ENCODE results near the gene CTRB1. TPM values are rescaled to one million over a fixed set of nuclear protein-coding genes. Genes with fewer than 3 reads are reported as not detected.
A peak's percentile ranks its signal among the peaks of the same experiment; 100 is the strongest.

Gene CTRB1
- total RNA-seq, 1 donor from 2014 or later, result not detected

GRCh38 chr16:75243667-75244224 is 25.0 kb downstream of the CTRB1 start:
- Mint-ChIP-seq H3K4me3 (no peak overlapping the region), H3K27me3 (ENCODE audit: low read depth) (no peaks in the 10 kb centered on the region), H3K36me3 (peaks cover 11% of the 10 kb centered on the region), H3K4me1 (peaks cover 59% of the 10 kb centered on the region), H3K27ac (peak overlapping the region; percentile 98), H3K9me3 (no peaks in the 10 kb centered on the region)
- no peak for DNase-seq (ENCODE audit: low spot score in 2 of 2, unreplicated experiment in 2 of 2)
- TF ChIP-seq CTCF (IDR thresholded peaks at IDR 0.05; ENCODE audit: unreplicated experiment), result no peak

- peaks cover 54% of the 10 kb centered on the region for H3K4me1 Mint-ChIP-seq
- peaks cover 9% of the 10 kb centered on the region for H3K36me3 Mint-ChIP-seq
- peak overlapping the region; percentile 98 for H3K27ac Mint-ChIP-seq
- DNase-seq (ENCODE audit: low spot score in 2 of 2, unreplicated experiment in 2 of 2), result no peak
- no peaks in the 10 kb centered on the region for H3K27me3 Mint-ChIP-seq (ENCODE audit: low read depth)
- H3K4me3 Mint-ChIP-seq, result peak overlapping the region; percentile 38
- TF ChIP-seq CTCF (IDR thresholded peaks at IDR 0.05; ENCODE audit: unreplicated experiment), result no peak
- no peaks in the 10 kb centered on the region for H3K9me3 Mint-ChIP-seq
Measured at GRCh38 chr16:75244225-75244809, 25.5 kb downstream of the CTRB1 start.

- Mint-ChIP-seq H3K27ac (peak overlapping the region; percentile 98), H3K9me3 (no peaks in the 10 kb centered on the region), H3K36me3 (peaks cover 9% of the 10 kb centered on the region), H3K4me1 (peaks cover 57% of the 10 kb centered on the region), H3K27me3 (ENCODE audit: low read depth) (no peaks in the 10 kb centered on the region), H3K4me3 (peak overlapping the region; percentile 38)
- peak in 1 of 2 experiments; percentile 64 for DNase-seq (ENCODE audit: low spot score in 2 of 2, unreplicated experiment in 2 of 2)
- TF ChIP-seq CTCF (IDR thresholded peaks at IDR 0.05; ENCODE audit: unreplicated experiment), result no peak
Measured at GRCh38 chr16:75244844-75245758, 26.3 kb downstream of the CTRB1 start.

- Mint-ChIP-seq H3K27ac (peak overlapping the region; percentile 95), H3K36me3 (peaks cover 6% of the 10 kb centered on the region), H3K4me3 (no peak overlapping the region), H3K4me1 (peaks cover 60% of the 10 kb centered on the region), H3K9me3 (no peaks in the 10 kb centered on the region), H3K27me3 (ENCODE audit: low read depth) (no peaks in the 10 kb centered on the region)
- TF ChIP-seq CTCF (IDR thresholded peaks at IDR 0.05; ENCODE audit: unreplicated experiment), result no peak
- DNase-seq (ENCODE audit: low spot score in 2 of 2, unreplicated experiment in 2 of 2), result no peak
Measured at GRCh38 chr16:75246504-75247205, 27.9 kb downstream of the CTRB1 start.

GRCh38 chr16:75247249-75247648 is 28.5 kb downstream of the CTRB1 start:
- Mint-ChIP-seq H3K4me3 (no peak overlapping the region), H3K9me3 (no peaks in the 10 kb centered on the region), H3K27me3 (ENCODE audit: low read depth) (no peaks in the 10 kb centered on the region), H3K27ac (peak overlapping the region; percentile 95), H3K36me3 (peaks cover 6% of the 10 kb centered on the region), H3K4me1 (peaks cover 65% of the 10 kb centered on the region)
- no peak for DNase-seq (ENCODE audit: low spot score in 2 of 2, unreplicated experiment in 2 of 2)
- TF ChIP-seq CTCF (IDR thresholded peaks at IDR 0.05; ENCODE audit: unreplicated experiment), result no peak
